ENCODE measurements around the gene HABP2. TPM values are rescaled to one million over a fixed set of nuclear protein-coding genes. Genes with fewer than 3 reads are reported as not detected.

Gene HABP2
- total RNA-seq, 1 donor from 2014 or later = not detected

DNA sequence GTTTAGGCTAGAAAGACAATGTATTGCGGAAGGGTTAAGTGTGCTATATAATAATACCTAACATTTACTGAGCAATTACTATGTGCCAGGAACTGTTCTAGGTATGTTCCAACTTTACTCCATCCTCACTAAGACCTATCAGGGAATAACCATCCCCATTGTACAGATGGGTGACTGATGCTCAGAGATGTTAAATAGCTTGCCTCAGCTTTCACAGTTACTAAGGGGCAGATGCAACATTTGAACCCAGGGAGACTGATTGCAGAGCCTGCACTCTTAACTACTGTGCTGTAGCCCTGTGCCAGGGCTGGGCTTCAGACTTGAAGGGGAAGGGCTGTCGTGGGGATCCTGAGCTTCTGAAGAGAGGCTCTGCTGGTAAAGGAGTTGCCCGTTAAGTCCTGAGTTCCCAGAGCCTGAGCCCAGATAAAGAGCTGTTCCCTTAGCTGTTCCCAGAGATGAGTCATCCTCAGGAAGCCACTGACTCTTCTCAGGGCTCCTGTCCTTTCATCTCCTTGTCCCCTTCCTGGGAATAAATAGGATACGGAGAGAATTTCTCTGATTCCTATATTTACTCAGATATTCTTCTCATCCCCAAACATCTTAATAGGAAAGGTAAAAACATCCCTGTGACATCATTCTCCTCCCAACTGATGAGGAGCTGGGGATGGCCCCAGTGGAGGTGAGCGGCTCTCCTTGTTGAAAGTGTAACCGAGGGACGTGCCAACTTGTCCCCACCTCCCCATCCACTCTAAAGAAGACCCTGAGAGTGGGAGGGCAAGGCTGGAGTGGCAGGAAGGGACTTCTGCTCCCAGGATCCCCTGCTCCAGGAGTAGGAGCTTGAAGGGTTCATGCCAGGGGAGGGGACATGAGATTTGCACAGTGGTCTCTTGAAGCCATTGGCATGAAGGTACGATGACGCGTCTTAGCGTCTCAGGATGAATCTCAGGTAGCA is 28.0 kb upstream of the HABP2 start:
- H3K27me3 Mint-ChIP-seq = peaks cover 10% of the 10 kb centered on the region
- H3K9me3 Mint-ChIP-seq = no peaks in the 10 kb centered on the region
- H3K4me1 Mint-ChIP-seq = no peaks in the 10 kb centered on the region
- no peak overlapping the region for H3K4me3 Mint-ChIP-seq
- intact Hi-C loops (cut with micrococcal nuclease) = no loop called here
- CTCF ChIA-PET = interaction anchor here (1.4 kb wide), 1 partner anchor 10 kb away, joined by 4 read pairs; no protein-coding TSS in a partner anchor
- TF ChIP-seq, protein P1, sequence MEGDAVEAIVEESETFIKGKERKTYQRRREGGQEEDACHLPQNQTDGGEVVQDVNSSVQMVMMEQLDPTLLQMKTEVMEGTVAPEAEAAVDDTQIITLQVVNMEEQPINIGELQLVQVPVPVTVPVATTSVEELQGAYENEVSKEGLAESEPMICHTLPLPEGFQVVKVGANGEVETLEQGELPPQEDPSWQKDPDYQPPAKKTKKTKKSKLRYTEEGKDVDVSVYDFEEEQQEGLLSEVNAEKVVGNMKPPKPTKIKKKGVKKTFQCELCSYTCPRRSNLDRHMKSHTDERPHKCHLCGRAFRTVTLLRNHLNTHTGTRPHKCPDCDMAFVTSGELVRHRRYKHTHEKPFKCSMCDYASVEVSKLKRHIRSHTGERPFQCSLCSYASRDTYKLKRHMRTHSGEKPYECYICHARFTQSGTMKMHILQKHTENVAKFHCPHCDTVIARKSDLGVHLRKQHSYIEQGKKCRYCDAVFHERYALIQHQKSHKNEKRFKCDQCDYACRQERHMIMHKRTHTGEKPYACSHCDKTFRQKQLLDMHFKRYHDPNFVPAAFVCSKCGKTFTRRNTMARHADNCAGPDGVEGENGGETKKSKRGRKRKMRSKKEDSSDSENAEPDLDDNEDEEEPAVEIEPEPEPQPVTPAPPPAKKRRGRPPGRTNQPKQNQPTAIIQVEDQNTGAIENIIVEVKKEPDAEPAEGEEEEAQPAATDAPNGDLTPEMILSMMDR (IDR thresholded peaks at IDR 0.05) = no peak
- DNase-seq (no peak), ATAC-seq (ENCODE audit: low read depth) (no peak)
- no peaks in the 10 kb centered on the region for H3K36me3 Mint-ChIP-seq (ENCODE audit: low read depth)
- no peak overlapping the region for H3K27ac Mint-ChIP-seq
- POLR2A ChIA-PET = no interaction called here

DNA sequence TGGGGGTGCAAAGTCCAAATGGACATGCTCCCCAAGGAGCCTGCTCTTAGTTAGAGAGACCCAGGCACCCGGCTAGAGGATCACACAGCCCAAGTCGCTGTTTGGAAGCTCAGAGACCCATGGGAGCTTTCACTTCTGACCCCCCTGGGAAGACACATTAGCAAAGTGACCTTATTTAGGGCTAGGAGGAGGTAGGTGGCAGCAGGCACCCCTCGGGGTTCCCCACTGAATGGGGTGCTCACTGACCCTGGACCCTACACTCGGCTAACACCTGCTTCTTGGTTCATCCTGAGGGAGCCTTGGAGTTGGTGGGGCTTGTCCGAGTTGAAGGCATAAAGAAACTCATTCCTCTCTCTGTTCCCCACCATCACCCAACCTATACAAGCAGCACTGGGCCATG is 27.1 kb upstream of the HABP2 start:
- ATAC-seq (ENCODE audit: low read depth) = no peak
- Mint-ChIP-seq H3K9me3 (no peaks in the 10 kb centered on the region), H3K27ac (no peak overlapping the region), H3K4me1 (no peaks in the 10 kb centered on the region), H3K36me3 (ENCODE audit: low read depth) (no peaks in the 10 kb centered on the region), H3K27me3 (peaks cover 10% of the 10 kb centered on the region), H3K4me3 (no peak overlapping the region)
- intact Hi-C loops (cut with micrococcal nuclease) = no loop called here
- TF ChIP-seq, protein P1 (IDR thresholded peaks at IDR 0.05) = no peak
- ChIA-PET POLR2A (no interaction called here), CTCF (interaction anchor here (0.6 to 1.4 kb wide), 2 partner anchors 11 to 1054 kb away, joined by 4 to 5 read pairs; no protein-coding TSS in a partner anchor)
- no peak for DNase-seq

DNA sequence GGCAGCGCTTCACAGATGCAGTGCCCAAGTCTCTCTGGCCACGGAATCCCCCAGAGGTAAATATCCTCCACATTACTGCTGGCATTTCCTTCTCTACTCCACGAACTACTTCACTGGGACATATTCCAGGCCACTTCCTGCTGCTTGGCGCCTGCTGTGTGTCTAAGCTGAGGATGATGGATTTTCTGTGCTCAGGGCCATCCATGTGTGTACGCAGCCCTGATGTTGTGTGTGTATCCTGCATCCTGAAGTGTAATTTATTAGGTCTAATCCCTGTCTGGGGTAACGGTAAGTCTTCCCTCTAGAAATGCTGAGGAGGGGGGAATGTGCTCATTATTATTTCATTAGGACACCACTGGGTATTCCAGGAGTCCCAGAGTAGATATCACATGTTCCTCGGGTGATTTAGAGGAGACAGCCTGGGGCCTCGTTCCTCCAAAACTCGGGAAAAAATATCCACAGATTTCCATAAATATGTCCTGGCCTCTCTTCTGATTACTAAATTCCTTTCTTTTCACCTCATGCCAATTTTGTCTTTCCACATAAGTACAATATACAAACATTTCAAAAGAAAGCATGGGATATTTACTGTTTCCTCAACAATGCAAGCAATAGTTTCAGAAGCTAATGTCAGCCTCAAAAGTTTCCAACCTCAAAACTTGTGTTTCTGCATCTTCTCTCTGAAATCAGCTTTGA is 25.5 kb upstream of the HABP2 start:
- Mint-ChIP-seq H3K9me3 (no peaks in the 10 kb centered on the region), H3K27ac (no peak overlapping the region), H3K36me3 (ENCODE audit: low read depth) (no peaks in the 10 kb centered on the region), H3K27me3 (peaks cover 7% of the 10 kb centered on the region), H3K4me1 (no peaks in the 10 kb centered on the region), H3K4me3 (no peak overlapping the region)
- ATAC-seq (ENCODE audit: low read depth) (no peak), DNase-seq (no peak)
- CTCF ChIA-PET = no interaction called here
- POLR2A ChIA-PET = no interaction called here
- intact Hi-C loops (cut with micrococcal nuclease) = no loop called here
- TF ChIP-seq, protein P1 (IDR thresholded peaks at IDR 0.05) = no peak

DNA sequence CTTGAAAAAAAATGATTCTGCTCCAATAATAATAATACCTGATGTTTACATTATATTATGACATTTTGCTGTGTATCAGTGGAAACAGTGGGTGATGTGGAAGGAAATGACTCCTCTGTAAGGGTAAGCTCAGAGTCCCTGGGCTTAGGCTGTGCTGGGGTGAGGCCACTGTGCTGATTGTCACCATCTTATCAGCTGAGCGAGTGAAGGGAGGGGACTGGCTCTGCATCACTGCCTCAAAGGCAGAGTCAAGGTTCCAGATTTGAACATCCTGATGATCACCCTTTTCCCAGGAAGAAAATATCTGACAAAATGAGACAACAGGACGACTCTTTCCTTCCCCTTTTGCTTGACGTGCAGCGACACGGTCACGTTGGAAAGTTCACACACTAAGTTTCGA is 24.0 kb upstream of the HABP2 start:
- Mint-ChIP-seq H3K36me3 (ENCODE audit: low read depth) (no peaks in the 10 kb centered on the region), H3K27me3 (peaks cover 7% of the 10 kb centered on the region), H3K27ac (no peak overlapping the region), H3K4me1 (no peaks in the 10 kb centered on the region), H3K9me3 (no peaks in the 10 kb centered on the region), H3K4me3 (no peak overlapping the region)
- TF ChIP-seq, protein P1 (IDR thresholded peaks at IDR 0.05) = no peak
- intact Hi-C loops (cut with micrococcal nuclease) = no loop called here
- ATAC-seq (ENCODE audit: low read depth) (no peak), DNase-seq (no peak)
- ChIA-PET CTCF (no interaction called here), POLR2A (no interaction called here)

DNA sequence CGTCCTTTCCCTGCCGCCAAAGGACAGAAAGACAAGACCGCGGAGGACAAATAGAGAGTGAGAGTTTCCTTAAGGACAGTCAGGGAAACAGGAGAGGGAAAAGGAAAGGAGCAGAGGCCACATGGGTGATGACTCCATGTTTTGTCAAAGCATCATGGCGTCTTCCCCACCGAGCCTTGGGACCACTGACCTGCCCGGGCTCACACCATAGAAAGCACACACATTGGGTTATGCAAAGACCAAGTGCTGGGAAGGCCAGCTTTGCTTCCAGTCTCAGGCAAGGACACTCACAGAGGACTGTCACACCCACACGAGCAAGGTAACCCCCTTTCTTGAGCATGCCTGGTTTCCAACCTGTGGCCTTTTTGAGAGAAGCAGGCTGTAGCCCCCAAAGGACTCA is 23.3 kb upstream of the HABP2 start:
- Mint-ChIP-seq H3K27ac (no peak overlapping the region), H3K4me3 (no peak overlapping the region), H3K36me3 (ENCODE audit: low read depth) (no peaks in the 10 kb centered on the region), H3K4me1 (no peaks in the 10 kb centered on the region), H3K27me3 (peaks cover 7% of the 10 kb centered on the region), H3K9me3 (no peaks in the 10 kb centered on the region)
- intact Hi-C loops (cut with micrococcal nuclease) = no loop called here
- ChIA-PET CTCF (no interaction called here), POLR2A (no interaction called here)
- DNase-seq = no peak
- no peak for ATAC-seq (ENCODE audit: low read depth)
- TF ChIP-seq, protein P1 (IDR thresholded peaks at IDR 0.05) = no peak
